NK-92 (cell line): ENCODE data around the gene MARCHF10.
"Not testable (repeated sequence)": the region's sequence is repeated elsewhere in the genome, so short reads cannot be mapped to it uniquely, and the experiment has no call there.

Experiments used
- DNase-seq: peaks from one replicate; lab custom pipeline; 2025; ENCODE audit not compliant: unreplicated experiment; lab: John Stamatoyannopoulos, UW

The MARCHF10 gene

DNA sequence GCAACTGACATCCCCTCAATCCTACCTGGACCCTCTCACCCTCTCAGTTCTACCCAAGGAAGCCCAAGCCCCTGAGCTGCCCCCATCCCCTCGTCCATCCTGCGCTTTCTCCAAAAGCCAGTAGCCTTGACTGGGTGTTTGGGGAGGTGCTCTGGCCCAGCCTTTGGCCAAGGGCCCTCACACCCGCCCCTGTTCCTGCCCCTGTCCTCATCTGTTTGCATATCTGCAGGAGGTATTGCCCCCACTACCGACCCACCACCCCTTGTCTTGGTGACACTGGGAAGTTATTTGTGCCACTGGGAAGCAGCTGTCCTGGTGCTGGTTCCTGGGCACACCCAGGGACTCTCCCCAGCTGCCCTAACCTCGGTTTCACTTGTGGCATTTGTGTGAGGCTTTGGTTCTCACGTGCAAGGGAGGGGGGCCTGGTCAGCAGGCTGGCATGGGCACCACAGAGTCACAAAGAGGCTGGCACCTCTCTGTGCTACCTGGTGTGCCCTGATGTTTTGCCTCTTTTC is 105.3 kb downstream of the MARCHF10 start:
- DNase-seq = no peak

DNA sequence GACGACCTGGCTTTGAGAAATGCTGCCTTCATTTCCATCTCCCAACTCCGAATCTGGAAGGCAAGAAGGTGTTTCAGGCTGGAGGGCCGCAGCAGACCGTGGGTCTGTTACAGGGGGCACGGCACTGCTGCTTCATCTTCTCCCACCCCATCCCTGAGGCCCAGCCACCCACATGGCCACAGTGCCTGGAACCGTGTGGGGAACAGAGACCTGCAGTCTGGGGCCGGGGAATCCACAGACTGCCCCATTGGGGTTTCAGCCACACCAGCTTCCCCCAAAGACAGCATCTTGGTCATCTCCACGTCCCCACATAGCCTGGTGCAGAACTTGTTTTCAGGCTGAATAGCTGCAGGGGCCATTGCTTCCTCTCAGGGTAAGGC is 106.4 kb downstream of the MARCHF10 start:
- no peak for DNase-seq

DNA sequence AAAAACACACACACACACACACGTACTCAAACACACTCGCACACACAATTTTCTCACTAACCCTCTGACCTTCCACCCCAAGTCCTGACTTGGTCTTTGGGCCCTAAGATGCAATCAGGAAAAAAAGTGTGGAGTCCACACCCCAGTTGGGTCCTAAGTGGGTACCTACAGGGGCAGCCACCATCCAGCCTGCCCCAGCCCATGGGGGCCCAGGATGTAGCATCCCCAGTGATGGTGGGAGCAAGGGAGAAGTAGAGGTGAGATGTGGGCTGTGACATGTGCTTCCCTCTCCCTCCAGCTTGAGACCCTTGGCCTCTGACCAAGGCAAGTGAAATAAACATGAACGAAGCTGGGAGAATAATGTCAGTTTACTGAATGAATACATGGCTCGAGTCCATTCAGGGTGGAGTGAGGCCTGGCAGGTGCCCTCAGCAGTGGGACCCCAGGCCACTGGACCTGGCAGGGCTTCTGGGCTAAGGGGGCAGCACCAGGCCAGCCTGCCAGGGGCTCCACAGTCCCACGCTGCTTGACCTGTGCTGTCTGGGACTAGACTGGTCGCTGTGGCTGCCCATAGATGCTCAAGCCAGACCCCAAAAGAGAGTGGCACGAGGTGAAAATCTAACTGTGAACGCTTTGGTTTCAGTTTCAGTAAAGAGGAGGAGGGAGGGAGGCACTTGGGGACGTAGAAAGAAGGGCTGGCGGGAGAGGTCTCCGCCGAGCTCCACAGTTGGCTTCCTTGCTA is 107.0 kb downstream of the MARCHF10 start:
- DNase-seq = no peak

DNA sequence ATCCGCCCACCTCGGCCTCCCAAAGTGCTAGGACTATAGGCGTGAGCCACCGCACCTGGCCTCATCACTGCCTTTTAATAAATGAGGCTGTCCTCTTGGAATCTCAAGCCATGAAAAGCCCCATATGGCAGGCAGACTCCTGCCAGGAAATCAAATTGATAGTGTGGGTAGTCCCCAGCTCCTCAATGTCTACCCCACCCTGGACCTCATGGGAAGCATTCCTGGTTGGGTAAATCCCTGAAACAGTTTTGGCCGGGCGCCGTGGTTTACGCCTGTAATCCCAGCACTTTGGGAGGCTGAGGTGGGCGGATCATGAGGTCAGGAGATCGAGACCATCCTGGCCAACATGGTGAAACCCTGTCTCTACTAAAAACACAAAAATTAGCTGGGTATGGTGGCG is 109.7 kb downstream of the MARCHF10 start:
- DNase-seq = not testable (repeated sequence)

DNA sequence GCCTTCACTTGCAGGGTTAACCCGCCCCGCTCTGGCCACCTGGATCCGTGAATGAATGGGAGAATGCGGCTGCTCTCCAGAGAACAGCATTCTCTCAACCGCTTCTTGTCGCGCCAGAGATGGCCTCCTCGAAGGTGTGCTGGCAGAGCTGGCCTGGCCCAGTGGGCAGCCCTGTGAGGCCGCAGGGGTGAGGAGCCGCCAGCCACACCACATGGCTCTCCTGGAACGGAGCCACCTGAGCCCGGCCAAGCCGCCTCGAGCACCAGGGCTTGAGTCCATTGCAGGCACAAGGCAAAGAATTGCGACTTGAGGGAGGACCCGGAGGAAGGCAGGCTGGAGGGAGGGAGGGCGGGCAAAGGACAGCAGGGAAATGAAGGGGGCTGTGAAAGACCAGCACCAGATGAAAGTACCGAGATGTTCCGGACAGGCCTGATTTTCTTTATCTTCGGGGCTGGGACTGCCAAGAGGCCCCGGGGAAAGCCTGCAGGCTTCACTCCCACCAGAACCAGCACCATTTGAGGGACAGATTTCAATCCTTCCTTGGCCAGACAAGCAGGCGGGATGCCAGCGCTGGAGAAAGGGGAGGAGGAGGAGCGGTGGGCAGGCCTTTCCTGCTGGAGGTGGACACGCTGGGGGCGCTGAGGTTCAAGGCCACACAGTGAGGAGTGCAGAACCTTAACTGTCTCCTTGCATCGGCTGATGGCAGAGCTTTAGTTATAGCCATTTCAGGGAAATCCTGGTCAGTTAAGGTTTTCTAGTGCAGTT is 111.2 kb downstream of the MARCHF10 start:
- no peak for DNase-seq

DNA sequence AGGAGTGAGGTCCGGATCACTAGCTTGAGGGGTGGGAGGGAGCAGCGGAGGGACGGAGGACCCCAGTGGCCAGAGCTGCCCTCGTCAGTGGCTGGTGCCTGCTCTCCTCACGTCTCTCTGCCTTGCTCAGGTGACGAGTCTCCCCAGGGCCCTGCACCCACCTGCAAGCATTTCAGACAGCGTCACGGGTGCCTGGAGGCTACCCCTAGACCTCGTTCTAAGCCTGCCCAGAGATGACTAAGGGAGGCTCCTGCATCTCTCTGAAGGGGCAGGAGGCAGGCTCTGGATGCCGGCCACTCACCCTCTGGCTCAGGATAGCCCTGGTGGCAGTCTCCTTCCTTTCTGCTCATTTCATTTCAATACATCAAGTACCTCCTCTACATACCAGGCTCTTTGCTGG is 111.9 kb downstream of the MARCHF10 start:
- no peak for DNase-seq

DNA sequence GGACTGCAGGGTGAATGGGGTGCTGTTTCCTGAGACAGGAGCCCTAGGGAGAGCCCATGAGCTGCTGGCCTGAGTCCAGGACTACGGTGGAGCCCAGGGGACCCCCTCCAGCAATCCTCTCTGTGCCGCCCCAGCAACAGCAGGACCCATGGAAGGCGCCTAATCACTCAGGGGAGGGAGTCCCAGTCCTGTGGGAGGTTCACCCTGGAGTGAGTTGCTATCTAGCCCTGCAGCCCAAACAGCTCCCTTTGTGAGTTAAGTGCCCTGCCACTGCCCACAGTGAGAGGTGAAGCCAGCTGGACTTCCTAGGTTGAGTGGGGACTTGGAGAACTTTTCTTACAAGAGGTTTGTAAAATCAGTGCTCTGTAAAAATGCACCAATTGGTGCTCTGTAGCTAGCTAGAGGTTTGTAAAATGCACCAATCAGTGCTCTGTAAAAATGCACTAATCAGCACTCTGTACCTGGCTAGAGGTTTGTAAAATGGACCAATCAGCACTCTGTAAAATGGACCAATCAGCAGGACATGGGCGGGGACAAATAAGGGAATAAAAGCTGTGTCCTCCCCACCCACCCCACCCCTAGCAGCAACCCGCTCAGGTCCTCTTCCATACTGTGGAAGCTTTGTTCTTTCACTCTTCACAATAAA is 112.9 kb downstream of the MARCHF10 start:
- not testable (repeated sequence) for DNase-seq

DNA sequence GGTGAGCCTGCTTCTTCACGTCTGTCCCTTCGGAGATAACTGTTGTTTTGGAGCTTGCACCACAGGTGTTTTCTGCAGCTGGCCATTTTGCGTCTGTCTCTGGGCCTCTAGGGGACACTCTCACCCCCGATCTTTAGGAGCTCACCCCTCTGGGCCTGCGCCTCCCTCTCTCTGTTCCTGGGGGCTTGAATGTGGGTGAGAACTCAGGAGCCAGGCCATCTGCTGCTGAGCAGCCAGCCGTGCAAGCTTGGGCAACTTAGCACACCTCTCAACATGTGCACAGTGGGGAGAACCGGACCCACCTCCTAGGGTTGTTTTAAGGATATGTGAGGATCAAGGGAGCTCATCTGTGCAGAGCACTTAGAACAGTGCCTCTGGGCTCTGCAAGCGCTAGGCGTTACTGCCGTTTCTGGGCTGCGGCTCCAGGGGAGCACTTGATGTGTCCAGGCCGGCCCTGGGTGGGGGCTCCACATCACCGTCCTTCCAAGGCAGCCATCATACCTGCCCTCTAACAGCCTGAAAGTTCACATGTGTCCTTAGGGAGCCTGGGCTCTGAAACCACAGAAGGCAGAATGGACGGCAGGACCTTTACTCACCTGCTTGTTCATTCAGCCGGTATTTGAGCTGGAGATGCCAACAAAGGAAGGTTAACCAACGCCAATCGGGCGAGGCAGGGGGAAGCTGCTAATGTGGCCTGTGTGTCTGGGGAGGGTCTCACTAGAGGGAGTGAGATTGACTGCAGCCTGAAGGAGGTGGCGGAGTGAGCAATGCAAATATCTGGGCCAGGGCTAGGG is 114.3 kb downstream of the MARCHF10 start:
- no peak for DNase-seq

DNA sequence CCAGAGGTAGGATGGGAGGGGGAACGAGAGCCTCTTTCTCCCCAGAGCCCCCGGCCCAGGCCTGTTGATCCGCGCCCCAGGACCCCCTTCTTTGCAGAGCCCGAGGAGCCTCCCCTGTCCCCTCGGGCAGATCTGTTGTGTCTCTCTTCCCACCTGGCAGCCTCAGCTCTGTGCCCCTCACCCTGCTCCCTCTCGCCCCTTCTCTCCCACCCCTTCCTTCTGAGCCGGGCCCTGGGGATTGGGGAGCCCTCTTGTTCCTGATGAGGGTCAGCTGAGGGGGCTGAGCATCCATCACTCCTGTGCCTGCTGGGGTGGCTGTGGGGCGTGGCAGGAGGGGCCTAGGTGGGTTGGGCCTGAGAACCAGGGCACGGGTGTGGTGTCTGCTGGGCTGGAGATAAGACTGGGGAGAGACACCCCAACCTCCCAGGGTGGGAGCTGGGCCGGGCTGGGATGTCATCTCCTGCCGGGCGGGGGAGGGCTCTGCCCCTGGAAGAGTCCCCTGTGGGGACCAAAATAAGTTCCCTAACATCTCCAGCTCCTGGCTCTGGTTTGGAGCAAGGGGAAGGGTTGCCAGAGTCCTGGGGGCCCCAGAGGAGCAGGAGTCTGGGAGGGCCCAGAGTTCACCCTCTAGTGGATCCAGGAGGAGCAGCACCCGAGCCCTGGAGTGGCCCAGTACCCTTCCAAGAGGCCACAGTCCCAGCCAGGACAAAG is 115.2 kb downstream of the MARCHF10 start:
- DNase-seq = no peak

DNA sequence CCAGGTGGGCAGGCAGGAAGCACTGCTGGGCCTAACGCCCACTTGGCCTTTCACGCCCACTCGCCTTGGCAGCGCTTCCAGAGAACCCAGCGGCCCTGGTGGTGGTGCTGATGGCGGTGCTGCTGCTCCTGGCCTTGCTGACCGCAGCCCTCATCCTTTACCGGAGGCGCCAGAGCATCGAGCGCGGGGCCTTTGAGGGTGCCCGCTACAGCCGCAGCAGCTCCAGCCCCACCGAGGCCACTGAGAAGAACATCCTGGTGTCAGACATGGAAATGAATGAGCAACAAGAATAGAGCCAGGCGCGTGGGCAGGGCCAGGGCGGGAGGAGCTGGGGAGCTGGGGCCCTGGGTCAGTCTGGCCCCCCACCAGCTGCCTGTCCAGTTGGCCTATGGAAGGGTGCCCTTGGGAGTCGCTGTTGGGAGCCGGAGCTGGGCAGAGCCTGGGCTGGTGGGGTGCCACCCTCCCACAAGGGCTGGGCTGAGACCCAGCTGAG is 115.9 kb downstream of the MARCHF10 start:
- DNase-seq = no peak

DNA sequence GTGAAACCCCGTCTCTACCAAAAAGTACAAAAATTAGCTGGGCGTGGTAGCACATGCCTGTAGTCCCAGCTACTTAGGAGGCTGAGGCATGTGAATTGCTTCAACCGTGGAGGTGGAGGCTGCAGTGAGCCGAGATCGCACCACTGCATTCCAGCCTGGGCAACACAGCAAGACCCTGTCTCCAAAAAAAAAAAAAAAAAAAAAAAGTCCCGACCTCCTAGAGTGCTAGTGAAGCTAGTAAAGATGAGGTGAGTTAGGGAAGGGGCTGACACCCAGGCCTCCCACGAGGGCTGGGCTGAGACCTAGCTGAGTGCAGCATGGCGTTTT is 116.6 kb downstream of the MARCHF10 start:
- not testable (repeated sequence) for DNase-seq

DNA sequence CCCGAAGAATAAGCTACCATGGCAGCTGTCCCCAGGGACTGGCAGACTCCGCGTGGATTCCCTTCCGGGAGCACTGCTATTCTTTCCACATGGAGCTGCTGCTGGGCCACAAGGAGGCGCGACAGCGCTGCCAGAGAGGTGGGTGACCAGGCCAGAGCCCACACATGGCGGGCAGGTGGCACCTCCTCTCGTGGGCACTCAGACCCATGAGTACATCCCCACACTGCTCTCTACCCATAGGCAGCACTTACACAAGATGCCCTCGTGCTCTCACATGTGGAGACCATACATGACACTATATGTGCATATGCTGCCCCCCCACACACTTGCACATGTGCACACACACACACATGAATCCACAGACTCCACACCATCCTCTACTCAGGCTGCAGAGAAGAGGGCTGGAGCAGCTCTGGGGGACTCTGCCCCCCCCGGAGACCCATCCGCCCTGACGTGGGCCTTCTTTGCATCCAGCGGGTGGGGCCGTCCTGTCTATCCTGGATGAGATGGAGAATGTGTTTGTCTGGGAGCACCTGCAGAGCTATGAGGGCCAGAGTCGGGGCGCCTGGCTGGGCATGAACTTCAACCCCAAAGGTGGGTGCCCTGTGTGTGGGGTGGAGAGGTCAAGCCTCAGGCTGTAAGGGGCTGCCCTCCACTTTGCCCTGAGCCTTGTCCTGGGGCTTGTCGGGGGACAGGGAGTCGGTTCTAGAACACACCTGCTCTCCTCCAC is 117.8 kb downstream of the MARCHF10 start:
- no peak for DNase-seq

DNA sequence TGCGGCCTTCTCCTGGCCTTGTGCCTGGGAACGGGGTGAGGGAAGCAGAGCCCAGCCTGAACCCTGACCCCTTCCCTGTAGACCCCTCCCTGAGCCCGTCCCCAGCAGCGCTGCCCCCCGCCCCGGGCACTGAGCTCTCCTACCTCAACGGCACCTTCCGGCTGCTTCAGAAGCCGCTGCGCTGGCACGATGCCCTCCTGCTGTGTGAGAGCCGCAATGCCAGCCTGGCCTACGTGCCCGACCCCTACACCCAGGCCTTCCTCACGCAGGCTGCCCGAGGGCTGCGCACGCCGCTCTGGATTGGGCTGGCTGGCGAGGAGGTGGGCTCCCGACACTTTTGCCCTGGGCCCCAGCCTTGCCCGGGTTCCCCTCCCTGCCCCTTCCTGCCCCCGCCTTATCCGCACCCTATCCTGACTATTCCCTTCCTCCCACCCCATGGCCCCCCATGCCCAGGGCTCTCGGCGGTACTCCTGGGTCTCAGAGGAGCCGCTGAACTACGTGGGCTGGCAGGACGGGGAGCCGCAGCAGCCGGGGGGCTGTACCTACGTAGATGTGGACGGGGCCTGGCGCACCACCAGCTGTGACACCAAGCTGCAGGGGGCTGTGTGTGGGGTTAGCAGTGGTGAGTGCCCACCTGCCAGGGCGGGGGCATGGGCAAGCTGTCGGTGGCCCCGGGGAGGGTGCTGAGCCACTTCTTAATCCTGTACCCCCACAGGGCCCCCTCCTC is 118.5 kb downstream of the MARCHF10 start:
- no peak for DNase-seq

DNA sequence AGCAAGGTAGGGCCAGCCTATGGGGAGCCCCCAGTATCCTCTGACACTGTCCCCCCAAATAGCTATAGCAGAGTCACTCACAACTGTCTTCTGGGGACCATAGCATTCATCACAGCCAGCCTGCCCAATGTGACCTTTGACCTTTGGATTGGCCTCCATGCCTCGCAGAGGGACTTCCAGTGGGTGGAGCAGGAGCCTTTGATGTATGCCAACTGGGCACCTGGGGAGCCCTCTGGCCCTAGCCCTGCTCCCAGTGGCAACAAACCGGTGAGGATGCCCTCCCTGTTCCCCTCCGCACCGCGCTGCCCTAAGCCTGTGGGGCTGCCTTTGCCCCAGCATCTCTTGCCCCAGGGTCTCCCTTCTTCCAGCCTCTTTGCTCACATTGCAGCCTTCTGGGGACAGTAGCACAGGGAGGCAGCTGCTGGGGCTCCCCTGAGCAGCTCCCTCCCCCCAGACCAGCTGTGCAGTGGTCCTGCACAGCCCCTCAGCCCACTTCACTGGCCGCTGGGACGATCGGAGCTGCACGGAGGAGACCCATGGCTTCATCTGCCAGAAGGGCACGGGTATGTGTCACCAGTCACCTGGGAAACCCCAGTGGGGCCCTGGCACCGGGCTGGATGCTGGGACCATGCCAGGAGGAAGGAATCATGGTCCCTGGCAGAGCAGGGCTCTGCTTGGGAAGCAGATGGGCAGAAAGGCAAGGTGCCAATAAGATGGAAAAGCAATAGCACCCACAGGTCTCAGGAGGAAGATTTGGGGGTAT is 119.5 kb downstream of the MARCHF10 start:
- no peak for DNase-seq

DNA sequence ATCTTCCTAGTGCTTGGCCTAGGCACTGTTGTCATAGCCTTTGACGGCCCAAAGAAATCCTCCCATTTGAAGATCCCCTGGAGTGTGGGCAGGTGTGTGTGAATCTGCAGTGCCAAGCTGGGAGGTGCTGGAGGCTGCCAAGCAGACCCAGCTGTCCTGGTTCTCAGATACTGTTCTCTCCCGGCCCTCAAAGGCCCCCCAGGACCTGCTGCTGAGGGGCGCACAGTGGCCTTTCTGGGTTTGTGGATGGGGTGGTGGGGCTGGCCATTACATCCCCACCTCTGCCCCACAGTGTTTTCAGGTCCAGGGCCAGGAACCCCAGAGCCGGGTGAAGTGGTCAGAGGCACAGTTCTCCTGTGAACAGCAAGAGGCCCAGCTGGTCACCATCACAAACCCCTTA is 120.1 kb downstream of the MARCHF10 start:
- DNase-seq = no peak

DNA sequence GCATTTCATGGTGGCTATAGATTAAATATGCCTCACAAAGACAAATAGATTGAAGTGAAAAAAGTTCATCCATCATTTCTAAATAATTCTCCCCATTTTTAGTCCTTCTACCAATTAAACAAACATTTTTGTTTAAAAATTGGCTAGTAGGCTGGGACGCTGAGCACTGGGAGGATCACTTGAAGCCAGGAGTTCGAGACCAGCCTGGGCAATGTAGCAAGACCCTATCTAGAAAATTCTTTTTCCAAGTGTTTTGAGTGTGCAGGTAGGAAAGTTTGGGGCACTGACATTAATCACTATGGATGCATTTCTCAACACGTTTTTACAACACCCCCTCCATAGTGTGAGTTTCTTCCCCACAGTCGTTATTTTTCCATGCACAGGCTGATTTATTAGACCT is 123.9 kb downstream of the MARCHF10 start:
- DNase-seq = no peak

DNA sequence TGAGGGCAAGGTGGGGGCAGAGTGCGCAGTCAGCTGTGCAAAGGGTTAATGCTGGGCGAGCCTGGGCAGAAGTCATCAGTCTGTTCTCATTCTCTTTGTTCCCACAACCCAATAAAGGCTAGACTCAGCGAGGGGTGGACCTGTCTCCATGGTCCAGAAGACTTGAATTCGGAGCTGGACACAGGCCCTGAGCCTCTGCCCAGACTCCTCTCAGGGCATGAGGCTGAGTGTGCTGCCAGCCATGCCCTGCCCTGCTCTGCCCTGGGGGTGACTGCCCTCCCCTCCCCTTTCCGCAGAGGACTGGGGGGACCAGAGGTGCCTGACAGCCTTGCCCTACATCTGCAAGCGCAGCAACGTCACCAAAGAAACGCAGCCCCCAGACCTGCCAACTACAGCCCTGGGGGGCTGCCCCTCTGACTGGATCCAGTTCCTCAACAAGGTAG is 126.2 kb downstream of the MARCHF10 start:
- DNase-seq = no peak
